ENCODE data around the gene IL12RB1. TPM values are rescaled to one million over a fixed set of nuclear protein-coding genes. Genes with fewer than 3 reads are reported as not detected.

IL12RB1 gene
- total and polyA plus RNA-seq, 10 of the 15 experiments (the other 5 are each of a cell fraction or from before 2014, with no cell fraction given), result 2.8 to 29.9 (median 17.6) TPM

DNA sequence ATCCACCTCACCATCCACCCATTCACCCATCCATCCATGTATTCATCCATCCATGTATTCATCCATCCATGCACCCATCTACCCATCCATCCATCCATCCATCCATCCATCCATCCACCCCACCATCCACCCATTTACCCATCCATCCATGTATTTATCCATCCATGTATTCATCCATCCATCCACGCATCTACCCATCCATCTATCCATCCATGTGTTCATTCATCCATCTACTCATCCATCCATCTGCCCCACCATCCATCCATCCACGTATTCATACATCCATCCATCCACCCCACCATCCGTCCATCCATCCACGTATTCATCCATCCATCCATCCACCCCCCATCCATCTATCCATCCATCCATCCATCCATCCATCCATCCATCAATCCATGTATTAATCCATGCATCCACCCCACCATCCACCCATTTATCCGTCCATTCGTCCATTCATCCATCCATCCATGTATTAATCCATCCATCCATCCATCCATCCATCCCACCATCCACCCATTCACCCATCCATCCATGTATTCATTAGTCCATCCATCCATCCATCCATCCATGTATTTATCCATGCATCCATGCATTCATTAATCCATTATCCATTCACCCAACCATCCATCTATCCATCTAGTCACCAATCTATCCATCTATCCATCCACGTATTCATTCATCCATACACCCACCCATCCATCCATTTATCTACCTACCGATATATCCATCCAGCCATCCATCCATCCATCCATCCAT lies 2.6 kb downstream of the IL12RB1 start:
- whole genome bisulfite sequencing (ENCODE audit: insufficient coverage, insufficient replicate concordance, low lambda C conversion rate, missing lambda C conversion rate), result 87% methylated on average over 8 of the region's 8 CpGs
- Histone ChIP-seq H3K4me2 (ENCODE audit: control insufficient read depth, insufficient read depth) (no peak overlapping the region), H3K27me3 (replicated peaks in 1 of 2; ENCODE audit: control insufficient read depth in 2 of 2, insufficient read depth in 2 of 2, low read length in 1 of 2) (no peaks in the 10 kb centered on the region), H2AFZ (ENCODE audit: control insufficient read depth, low read depth, low read length) (no peak overlapping the region), H3K27ac (ENCODE audit: control insufficient read depth, insufficient read depth) (no peak overlapping the region), H3K9me3 (replicated peaks; ENCODE audit: control insufficient read depth, insufficient read depth, low read length) (no peaks in the 10 kb centered on the region), H3K36me3 (ENCODE audit: control insufficient read depth in 2 of 2, insufficient read depth in 2 of 2, low read length in 1 of 2) (peaks cover 0 to 9% of the 10 kb centered on the region in 2 experiments; a peak in 2 of 4 replicates), H3K9ac (ENCODE audit: control insufficient read depth, insufficient read depth, low read length) (no peak overlapping the region), H3K4me1 (ENCODE audit: control insufficient read depth, insufficient read depth, low read length) (peaks cover 9% of the 10 kb centered on the region; the same call in 1 of the 2 replicates), H4K20me1 (ENCODE audit: control insufficient read depth, insufficient read depth) (no peaks in the 10 kb centered on the region), H3K79me2 (ENCODE audit: control insufficient read depth, insufficient read depth, low read length) (peaks cover 7% of the 10 kb centered on the region), H3K4me3 (no peak overlapping the region)
- ChIA-PET CTCF (no interaction called here), SMC1A (ENCODE audit: uncharacterized antibody, unreplicated experiment) (no interaction called here), RAD21 (ENCODE audit: unreplicated experiment) (no interaction called here), POLR2A (no interaction called here)
- no peak for DNase-seq (ENCODE audit: low read depth, low spot score)
- FAIRE-seq, result no peak
- TF ChIP-seq FOS (IDR thresholded peaks at IDR 0.05; ENCODE audit: borderline replicate concordance, extremely low read depth, insufficient read length) (no peak), IKZF2 (IDR thresholded peaks at IDR 0.05) (0 out of 4 replicates have a peak, but pooled peaks of 1 of the 2 experiments have one; percentile 11)
- in situ Hi-C loops (cut with MboI), result no loop called here
- no peak for ATAC-seq
- intact Hi-C loops (cut with micrococcal nuclease; ENCODE audit: unreplicated experiment), result no loop called here
- BruUV-seq (replicated peaks), result no TSS peak

DNA sequence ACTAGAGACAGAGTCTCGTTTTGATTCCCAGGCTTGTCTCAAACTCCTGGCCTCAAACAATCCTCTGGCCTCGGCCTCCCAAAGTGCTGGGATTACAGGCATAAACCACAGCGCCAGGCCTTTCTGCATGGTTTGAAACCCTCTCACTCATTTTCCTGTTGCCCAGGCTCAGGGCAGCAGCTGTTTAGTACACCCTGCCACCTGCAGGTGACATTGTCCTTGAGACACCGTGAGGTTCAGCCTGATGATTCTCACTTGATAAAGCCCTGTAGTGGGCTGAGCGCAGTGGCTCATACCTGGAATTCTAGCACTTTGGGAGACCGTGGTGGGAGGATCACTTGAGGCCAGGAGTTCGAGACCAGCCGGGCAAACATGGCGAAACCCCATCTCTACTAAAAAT lies 12.5 kb downstream of the IL12RB1 start:
- no TSS peak for BruUV-seq (replicated peaks)
- ATAC-seq, result no peak
- H3K27me3 ChIP-seq (replicated peaks in 1 of 2; ENCODE audit: control insufficient read depth in 2 of 2, insufficient read depth in 2 of 2, low read length in 1 of 2), result no peaks in the 10 kb centered on the region
- 87% methylated on average over 9 of the region's 9 CpGs for WGBS (ENCODE audit: insufficient coverage, insufficient replicate concordance, low lambda C conversion rate, missing lambda C conversion rate)
- TF ChIP-seq, protein P1, sequence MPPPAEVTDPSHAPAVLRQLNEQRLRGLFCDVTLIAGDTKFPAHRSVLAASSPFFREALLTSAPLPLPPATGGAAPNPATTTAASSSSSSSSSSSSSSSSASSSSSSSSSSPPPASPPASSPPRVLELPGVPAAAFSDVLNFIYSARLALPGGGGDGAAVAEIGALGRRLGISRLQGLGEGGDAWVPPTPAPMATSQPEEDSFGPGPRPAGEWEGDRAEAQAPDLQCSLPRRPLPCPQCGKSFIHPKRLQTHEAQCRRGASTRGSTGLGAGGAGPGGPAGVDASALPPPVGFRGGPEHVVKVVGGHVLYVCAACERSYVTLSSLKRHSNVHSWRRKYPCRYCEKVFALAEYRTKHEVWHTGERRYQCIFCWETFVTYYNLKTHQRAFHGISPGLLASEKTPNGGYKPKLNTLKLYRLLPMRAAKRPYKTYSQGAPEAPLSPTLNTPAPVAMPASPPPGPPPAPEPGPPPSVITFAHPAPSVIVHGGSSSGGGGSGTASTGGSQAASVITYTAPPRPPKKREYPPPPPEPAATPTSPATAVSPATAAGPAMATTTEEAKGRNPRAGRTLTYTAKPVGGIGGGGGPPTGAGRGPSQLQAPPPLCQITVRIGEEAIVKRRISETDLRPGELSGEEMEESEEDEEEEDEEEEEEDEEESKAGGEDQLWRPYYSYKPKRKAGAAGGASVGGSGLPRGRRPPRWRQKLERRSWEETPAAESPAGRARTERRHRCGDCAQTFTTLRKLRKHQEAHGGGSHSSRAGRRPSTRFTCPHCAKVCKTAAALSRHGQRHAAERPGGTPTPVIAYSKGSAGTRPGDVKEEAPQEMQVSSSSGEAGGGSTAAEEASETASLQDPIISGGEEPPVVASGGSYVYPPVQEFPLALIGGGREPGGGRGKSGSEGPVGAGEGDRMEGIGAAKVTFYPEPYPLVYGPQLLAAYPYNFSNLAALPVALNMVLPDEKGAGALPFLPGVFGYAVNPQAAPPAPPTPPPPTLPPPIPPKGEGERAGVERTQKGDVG (CRISPR knock-in tag; IDR thresholded peaks at IDR 0.05), result no peak
- TF ChIP-seq, protein P2, sequence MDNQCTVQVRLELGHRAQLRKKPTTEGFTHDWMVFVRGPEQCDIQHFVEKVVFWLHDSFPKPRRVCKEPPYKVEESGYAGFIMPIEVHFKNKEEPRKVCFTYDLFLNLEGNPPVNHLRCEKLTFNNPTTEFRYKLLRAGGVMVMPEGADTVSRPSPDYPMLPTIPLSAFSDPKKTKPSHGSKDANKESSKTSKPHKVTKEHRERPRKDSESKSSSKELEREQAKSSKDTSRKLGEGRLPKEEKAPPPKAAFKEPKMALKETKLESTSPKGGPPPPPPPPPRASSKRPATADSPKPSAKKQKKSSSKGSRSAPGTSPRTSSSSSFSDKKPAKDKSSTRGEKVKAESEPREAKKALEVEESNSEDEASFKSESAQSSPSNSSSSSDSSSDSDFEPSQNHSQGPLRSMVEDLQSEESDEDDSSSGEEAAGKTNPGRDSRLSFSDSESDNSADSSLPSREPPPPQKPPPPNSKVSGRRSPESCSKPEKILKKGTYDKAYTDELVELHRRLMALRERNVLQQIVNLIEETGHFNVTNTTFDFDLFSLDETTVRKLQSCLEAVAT (IDR thresholded peaks at IDR 0.05), result no peak
- no peak for TF ChIP-seq CREB1 (IDR thresholded peaks at IDR 0.05; ENCODE audit: low read depth)
- no peak for TF ChIP-seq SUZ12 (IDR thresholded peaks at IDR 0.05; ENCODE audit: unreplicated experiment)
- TF ChIP-seq ZSCAN29 (IDR thresholded peaks at IDR 0.05), result no peak
- TF ChIP-seq, protein P3, sequence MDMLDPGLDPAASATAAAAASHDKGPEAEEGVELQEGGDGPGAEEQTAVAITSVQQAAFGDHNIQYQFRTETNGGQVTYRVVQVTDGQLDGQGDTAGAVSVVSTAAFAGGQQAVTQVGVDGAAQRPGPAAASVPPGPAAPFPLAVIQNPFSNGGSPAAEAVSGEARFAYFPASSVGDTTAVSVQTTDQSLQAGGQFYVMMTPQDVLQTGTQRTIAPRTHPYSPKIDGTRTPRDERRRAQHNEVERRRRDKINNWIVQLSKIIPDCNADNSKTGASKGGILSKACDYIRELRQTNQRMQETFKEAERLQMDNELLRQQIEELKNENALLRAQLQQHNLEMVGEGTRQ (IDR thresholded peaks at IDR 0.05; ENCODE audit: borderline replicate concordance, low read depth, low read length), result no peak
- H3K4me2 ChIP-seq (ENCODE audit: control insufficient read depth, insufficient read depth), result no peak overlapping the region
- no peaks in the 10 kb centered on the region for H4K20me1 ChIP-seq (ENCODE audit: control insufficient read depth, insufficient read depth)
- SMC1A ChIA-PET (ENCODE audit: uncharacterized antibody, unreplicated experiment), result interaction anchor here (0.6 kb wide), 1 partner anchor 875 kb away, joined by 3 read pairs; no protein-coding TSS in a partner anchor
- no peaks in the 10 kb centered on the region for H3K4me1 ChIP-seq (ENCODE audit: control insufficient read depth, insufficient read depth, low read length)
- no peaks in the 10 kb centered on the region for H3K9me3 ChIP-seq (replicated peaks; ENCODE audit: control insufficient read depth, insufficient read depth, low read length)
- RAD21 ChIA-PET (ENCODE audit: unreplicated experiment), result no interaction called here
- H3K9ac ChIP-seq (ENCODE audit: control insufficient read depth, insufficient read depth, low read length), result no peak overlapping the region
- H3K27ac ChIP-seq (ENCODE audit: control insufficient read depth, insufficient read depth), result no peak overlapping the region
- in situ Hi-C loops (cut with MboI), result no loop called here
- no peak for FAIRE-seq
- no peak overlapping the region for H3K4me3 ChIP-seq
- H2AFZ ChIP-seq (ENCODE audit: control insufficient read depth, low read depth, low read length), result no peak overlapping the region
- intact Hi-C loops (cut with micrococcal nuclease; ENCODE audit: unreplicated experiment), result no loop called here
- POLR2A ChIA-PET, result no interaction called here
- no peaks in the 10 kb centered on the region for H3K79me2 ChIP-seq (ENCODE audit: control insufficient read depth, insufficient read depth, low read length)
- no peak for DNase-seq (ENCODE audit: low read depth, low spot score)
- peaks cover 0 to 8% of the 10 kb centered on the region in 2 experiments for H3K36me3 ChIP-seq (ENCODE audit: control insufficient read depth in 2 of 2, insufficient read depth in 2 of 2, low read length in 1 of 2)
- CTCF ChIA-PET, result no interaction called here

Measured in GM12878 (cell line).